Esophagus muscularis mucosa (tissue), 4 donors: ENCODE results near the gene DCAF4. TPM values are rescaled to one million over a fixed set of nuclear protein-coding genes. Genes with fewer than 3 reads are reported as not detected.

Experiments
- DNase-seq: peaks from one replicate; pipeline ENCODE4 v3.0.0-alpha.2; 2017; ENCODE audit errors: extremely low spot score
- H3K27ac ChIP-seq, 4 donors: fragments of 200-600 bp; sonication (generic); replicated peaks in 1 of 4; 1 replicate in 3 of 4; 2 replicates in 1 of 4; pipeline ENCODE4 v1.5.1; 2016 to 2019; ENCODE audit warnings: mild to moderate bottlenecking in 1 of 4
- H3K27me3 ChIP-seq, 4 donors: fragments of 200-600 bp; sonication (generic); one replicate each; pipeline versions ENCODE4 v1.5.1 to v1.6.0; 2016 to 2019
- H3K36me3 ChIP-seq, 4 donors: fragments of 200-600 bp; sonication (generic); one replicate each; pipeline ENCODE4 v1.5.1; 2016 to 2019
- H3K4me1 ChIP-seq, 4 donors: fragments of 200-600 bp; sonication (generic); one replicate each; pipeline ENCODE4 v1.5.1; 2016 to 2019
- H3K4me3 ChIP-seq, 4 donors: fragments of 200-600 bp; sonication (generic); 1 replicate in 2 of 4; 2 replicates in 2 of 4; pipeline ENCODE4 v1.5.1; 2016 to 2019; ENCODE audit warnings: mild to moderate bottlenecking in 4 of 4, moderate library complexity in 1 of 4
- H3K9me3 ChIP-seq, 4 donors: fragments of 200-600 bp; sonication (generic); 1 replicate in 3 of 4; 2 replicates in 1 of 4; pipeline ENCODE4 v1.5.1; 2016 to 2019
- EP300 ChIP-seq: sonication (generic); formaldehyde crosslinking; IDR thresholded peaks from one replicate; pipeline ENCODE4 v1.6.1; 2017; ENCODE audit warnings: antibody characterized with exemption
- POLR2A ChIP-seq: fragments of 450-650 bp; IDR thresholded peaks from one replicate; pipeline ENCODE4 v1.6.1; 2017; ENCODE audit warnings: antibody characterized with exemption, moderate library complexity, mild to moderate bottlenecking, low read depth
- POLR2AphosphoS5 ChIP-seq, 2 donors: sonication (generic); formaldehyde crosslinking; IDR thresholded peaks; one replicate each; pipeline ENCODE4 v1.6.1; 2017; ENCODE audit warnings: antibody characterized with exemption in 2 of 2
- WGBS: methylation state at CpG from one replicate; pipeline ENCODE4 v1.1.5; 2018; 5-methylcytosine and 5-hydroxymethylcytosine counted together
- intact Hi-C: fragments of 100-400 bp; cut with DNase I; formaldehyde crosslinking; loops from one replicate; pipeline ENCODE4 v1.15.1; 2023
- total RNA-seq, 4 donors: library from RNA; depleted of rRNA; stranded (reverse); fragments of >200 nt; gene quantifications; one replicate each; pipeline versions ENCODE4 v1.1.0 to v1.2.1, GENCODE V29; 2016
- TF ChIP-seq, protein P1 (sequence below), 3 experiments: fragments of 200-600 bp in 2 of 3; fragments of 450-650 bp in 1 of 3; sonication (generic) in 2 of 3; IDR thresholded peaks; one replicate each; pipeline ENCODE4 v1.5.1; 2017 to 2019; ENCODE audit warnings: antibody characterized with exemption in 3 of 3, mild to moderate bottlenecking in 2 of 3, moderate library complexity in 1 of 3

The DCAF4 gene
- total RNA-seq, 4 donors from 2014 or later = 10.9 to 18.7 (median 14.7) TPM

DNA sequence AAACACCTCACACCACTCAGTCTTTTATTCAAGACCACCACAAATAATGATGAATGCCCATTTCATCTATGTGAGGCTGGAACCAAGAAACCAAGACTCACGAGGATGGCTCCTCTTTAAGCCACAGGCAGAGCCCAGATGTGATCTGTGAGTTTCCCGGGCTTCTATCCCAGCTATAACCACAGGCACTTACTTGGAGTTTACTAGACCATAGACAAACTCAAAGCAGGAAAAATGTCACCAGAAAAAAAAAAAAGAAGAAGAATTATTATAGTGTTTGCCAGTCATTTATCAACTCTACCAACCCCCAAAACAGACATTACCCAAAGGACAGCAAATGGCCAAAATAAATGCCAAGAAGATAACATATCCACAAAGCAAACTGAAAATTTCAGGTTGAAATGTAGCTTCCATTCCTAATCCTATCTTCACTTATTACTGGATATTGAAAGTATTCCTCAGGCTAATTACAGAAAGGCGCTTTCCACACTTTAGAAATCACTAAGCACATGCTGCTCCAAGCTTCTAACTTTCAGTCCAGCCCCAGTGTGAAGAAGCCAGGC, 56.0 kb downstream of the DCAF4 start:
- no peak overlapping the region for H3K4me3 ChIP-seq
- no peaks in the 10 kb centered on the region for H3K27me3 ChIP-seq
- intact Hi-C loops = no loop called here
- H3K27ac ChIP-seq = no peak overlapping the region
- TF ChIP-seq POLR2A (no peak), EP300 (no peak), POLR2AphosphoS5 (IDR thresholded peaks at IDR 0.05) (no peak)
- TF ChIP-seq, protein P1, sequence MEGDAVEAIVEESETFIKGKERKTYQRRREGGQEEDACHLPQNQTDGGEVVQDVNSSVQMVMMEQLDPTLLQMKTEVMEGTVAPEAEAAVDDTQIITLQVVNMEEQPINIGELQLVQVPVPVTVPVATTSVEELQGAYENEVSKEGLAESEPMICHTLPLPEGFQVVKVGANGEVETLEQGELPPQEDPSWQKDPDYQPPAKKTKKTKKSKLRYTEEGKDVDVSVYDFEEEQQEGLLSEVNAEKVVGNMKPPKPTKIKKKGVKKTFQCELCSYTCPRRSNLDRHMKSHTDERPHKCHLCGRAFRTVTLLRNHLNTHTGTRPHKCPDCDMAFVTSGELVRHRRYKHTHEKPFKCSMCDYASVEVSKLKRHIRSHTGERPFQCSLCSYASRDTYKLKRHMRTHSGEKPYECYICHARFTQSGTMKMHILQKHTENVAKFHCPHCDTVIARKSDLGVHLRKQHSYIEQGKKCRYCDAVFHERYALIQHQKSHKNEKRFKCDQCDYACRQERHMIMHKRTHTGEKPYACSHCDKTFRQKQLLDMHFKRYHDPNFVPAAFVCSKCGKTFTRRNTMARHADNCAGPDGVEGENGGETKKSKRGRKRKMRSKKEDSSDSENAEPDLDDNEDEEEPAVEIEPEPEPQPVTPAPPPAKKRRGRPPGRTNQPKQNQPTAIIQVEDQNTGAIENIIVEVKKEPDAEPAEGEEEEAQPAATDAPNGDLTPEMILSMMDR (IDR thresholded peaks at IDR 0.05) = no peak
- peaks cover 38 to 92% (median 76%) of the 10 kb centered on the region in 4 donors for H3K36me3 ChIP-seq
- no peaks in the 10 kb centered on the region for H3K9me3 ChIP-seq
- no peak for DNase-seq
- H3K4me1 ChIP-seq = no peaks in the 10 kb centered on the region
- WGBS = 94% methylated on average over 3 of the region's 3 CpGs

DNA sequence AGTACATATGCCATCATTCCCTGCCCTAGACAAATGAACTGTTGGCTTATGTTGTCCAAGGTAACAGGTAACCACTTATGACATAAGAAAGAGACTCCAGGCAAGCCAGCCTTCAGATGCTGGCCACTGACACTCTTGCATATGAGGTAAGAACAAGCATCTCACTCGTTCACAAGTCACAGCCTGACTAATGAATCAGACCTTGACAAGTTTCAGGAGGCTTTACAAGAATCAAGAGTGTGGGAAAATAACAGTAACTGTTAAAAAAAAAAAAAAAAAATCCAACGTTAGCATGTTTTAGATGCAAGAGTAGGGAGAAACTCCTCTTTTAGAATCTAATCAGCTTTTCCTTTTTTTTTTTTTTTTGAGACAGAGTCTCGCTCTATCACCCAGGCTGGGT, 60.0 kb downstream of the DCAF4 start:
- H3K4me3 ChIP-seq = no peak overlapping the region
- TF ChIP-seq POLR2AphosphoS5 (IDR thresholded peaks at IDR 0.05) (no peak), EP300 (no peak), POLR2A (no peak)
- TF ChIP-seq, protein P1 (IDR thresholded peaks at IDR 0.05) = no peak
- peaks cover 23 to 70% (median 56%) of the 10 kb centered on the region in 4 donors for H3K36me3 ChIP-seq
- intact Hi-C loops = no loop called here
- 74% methylated on average over 3 of the region's 3 CpGs for WGBS
- no peak for DNase-seq
- no peaks in the 10 kb centered on the region for H3K4me1 ChIP-seq
- no peak overlapping the region for H3K27ac ChIP-seq
- H3K27me3 ChIP-seq = no peaks in the 10 kb centered on the region
- no peaks in the 10 kb centered on the region for H3K9me3 ChIP-seq

DNA sequence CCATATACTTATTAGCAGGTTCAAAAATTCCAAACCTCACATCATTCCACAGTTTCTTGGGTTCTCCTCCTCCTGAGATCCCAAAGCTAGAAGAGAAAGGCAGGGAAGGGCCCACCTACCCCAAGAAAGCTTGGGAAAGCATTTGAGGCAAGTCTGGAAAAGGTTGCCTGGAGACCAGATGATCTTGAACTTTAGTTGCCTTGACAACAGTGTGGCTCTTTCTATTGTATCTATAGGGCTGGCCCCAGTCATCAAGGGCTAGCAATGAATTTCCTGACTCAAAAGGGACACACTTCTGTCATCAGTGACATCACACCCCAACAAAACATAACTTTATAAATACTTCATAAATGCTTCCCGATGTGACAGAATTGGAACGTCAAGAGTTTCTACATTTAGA, 60.6 kb downstream of the DCAF4 start:
- Histone ChIP-seq H3K9me3 (no peaks in the 10 kb centered on the region), H3K27ac (no peak overlapping the region), H3K4me3 (no peak overlapping the region), H3K27me3 (no peaks in the 10 kb centered on the region), H3K36me3 (peaks cover 16 to 70% (median 55%) of the 10 kb centered on the region in 4 donors), H3K4me1 (no peaks in the 10 kb centered on the region)
- intact Hi-C loops = no loop called here
- DNase-seq = no peak
- WGBS = 72% methylated on average over 2 of the region's 2 CpGs
- TF ChIP-seq POLR2A (no peak), EP300 (no peak), POLR2AphosphoS5 (IDR thresholded peaks at IDR 0.05) (no peak)
- TF ChIP-seq, protein P1 (IDR thresholded peaks at IDR 0.05) = no peak

GRCh38 chr14:72990171-72990570, 63.9 kb downstream of the DCAF4 start:
- no peak for DNase-seq
- WGBS = 91% methylated on average over 8 of the region's 8 CpGs
- peaks cover 26 to 70% (median 56%) of the 10 kb centered on the region in 4 donors for H3K36me3 ChIP-seq

More at GRCh38 chr14:72990171-72990570, 63.9 kb downstream of the DCAF4 start:
- Histone ChIP-seq H3K27me3 (no peaks in the 10 kb centered on the region), H3K27ac (no peak overlapping the region), H3K4me3 (no peak overlapping the region), H3K9me3 (no peaks in the 10 kb centered on the region), H3K4me1 (no peaks in the 10 kb centered on the region)
- intact Hi-C loops = no loop called here
- TF ChIP-seq EP300 (no peak), POLR2A (no peak), POLR2AphosphoS5 (IDR thresholded peaks at IDR 0.05) (no peak)
- TF ChIP-seq, protein P1 (IDR thresholded peaks at IDR 0.05) = no peak
